Measurements from ENCODE around the gene PPM1H.

The PPM1H gene

GRCh38 chr12:62767946-62768345, 167.0 kb downstream of the PPM1H start:
- no peak for DNase-seq (ENCODE audit: extremely low read depth, low read depth)
- H3K4me3 ChIP-seq (replicated peaks; ENCODE audit: low read depth, low read length): no peak overlapping the region
- TF ChIP-seq CTCF (IDR thresholded peaks at IDR 0.05; ENCODE audit: low read depth, low read length, missing control alignments): no peak

- DNase-seq (ENCODE audit: extremely low read depth, low read depth): no peak
- no peak for TF ChIP-seq CTCF (IDR thresholded peaks at IDR 0.05; ENCODE audit: low read depth, low read length, missing control alignments)
- H3K4me3 ChIP-seq (replicated peaks; ENCODE audit: low read depth, low read length): no peak overlapping the region
Measured at GRCh38 chr12:62767496-62767895, 167.5 kb downstream of the PPM1H start.

GRCh38 chr12:62766496-62766895, 168.5 kb downstream of the PPM1H start:
- H3K4me3 ChIP-seq (replicated peaks; ENCODE audit: low read depth, low read length): no peak overlapping the region
- no peak for DNase-seq (ENCODE audit: extremely low read depth, low read depth)
- no peak for TF ChIP-seq CTCF (IDR thresholded peaks at IDR 0.05; ENCODE audit: low read depth, low read length, missing control alignments)

GRCh38 chr12:62763861-62764645, 170.9 kb downstream of the PPM1H start:
- DNase-seq (ENCODE audit: extremely low read depth, low read depth): no peak
- no peak overlapping the region for H3K4me3 ChIP-seq (replicated peaks; ENCODE audit: low read depth, low read length)
- no peak for TF ChIP-seq CTCF (IDR thresholded peaks at IDR 0.05; ENCODE audit: low read depth, low read length, missing control alignments)

- DNase-seq (ENCODE audit: extremely low read depth, low read depth): no peak
- no peak for TF ChIP-seq CTCF (IDR thresholded peaks at IDR 0.05; ENCODE audit: low read depth, low read length, missing control alignments)
- H3K4me3 ChIP-seq (replicated peaks; ENCODE audit: low read depth, low read length): no peak overlapping the region
Measured at GRCh38 chr12:62763312-62763711, 171.6 kb downstream of the PPM1H start.

- DNase-seq (ENCODE audit: extremely low read depth, low read depth): no peak
- H3K4me3 ChIP-seq (replicated peaks; ENCODE audit: low read depth, low read length): no peak overlapping the region
- no peak for TF ChIP-seq CTCF (IDR thresholded peaks at IDR 0.05; ENCODE audit: low read depth, low read length, missing control alignments)
Measured at GRCh38 chr12:62762645-62763044, 172.3 kb downstream of the PPM1H start.

GRCh38 chr12:62761658-62762057, 173.3 kb downstream of the PPM1H start:
- no peak for TF ChIP-seq CTCF (IDR thresholded peaks at IDR 0.05; ENCODE audit: low read depth, low read length, missing control alignments)
- H3K4me3 ChIP-seq (replicated peaks; ENCODE audit: low read depth, low read length): no peak overlapping the region
- DNase-seq (ENCODE audit: extremely low read depth, low read depth): no peak

All from HFF-Myc (cell line).